Effector memory CD4-positive, alpha-beta T cell (primary cell): ENCODE data around the gene TBX6.
"Not testable (repeated sequence)": the region's sequence is repeated elsewhere in the genome, so short reads cannot be mapped to it uniquely, and the experiment has no call there.

Source experiments
- DNase-seq, 3 donors: peaks; one replicate each; pipeline ENCODE4 v3.0.0-alpha.2; 2020
- H3K27ac ChIP-seq: 2 replicates; pipeline ENCODE4 v1.7.0; 2013; ENCODE audit warnings: mild to moderate bottlenecking, low read length, moderate library complexity; ENCODE audit not compliant: insufficient read depth, poor library complexity, severe bottlenecking
- H3K27me3 ChIP-seq: replicated peaks from 2 replicates; pipeline ENCODE4 v1.7.0; 2013; ENCODE audit warnings: mild to moderate bottlenecking, low read length; ENCODE audit not compliant: insufficient read depth, control insufficient read depth, poor library complexity, severe bottlenecking
- H3K36me3 ChIP-seq: 2 replicates; pipeline ENCODE4 v1.7.0; 2013; ENCODE audit warnings: mild to moderate bottlenecking, low read length, moderate library complexity; ENCODE audit not compliant: control insufficient read depth, insufficient read depth
- H3K4me1 ChIP-seq: 2 replicates; pipeline ENCODE4 v1.7.0; 2013; ENCODE audit warnings: low read length, mild to moderate bottlenecking; ENCODE audit not compliant: control insufficient read depth, insufficient read depth, poor library complexity, severe bottlenecking
- H3K4me3 ChIP-seq: 2 replicates; pipeline ENCODE4 v1.7.0; 2013; ENCODE audit warnings: low read length, low read depth, mild to moderate bottlenecking; ENCODE audit not compliant: insufficient read depth, poor library complexity, severe bottlenecking
- H3K9me3 ChIP-seq: 2 replicates; pipeline ENCODE4 v1.7.0; 2013; ENCODE audit warnings: mild to moderate bottlenecking, low read length, moderate library complexity; ENCODE audit not compliant: control insufficient read depth
- total RNA-seq, 3 donors: gene quantifications; one replicate each; lab custom pipeline; 2026; lab: John Stamatoyannopoulos, UW

TBX6 gene, protein sequence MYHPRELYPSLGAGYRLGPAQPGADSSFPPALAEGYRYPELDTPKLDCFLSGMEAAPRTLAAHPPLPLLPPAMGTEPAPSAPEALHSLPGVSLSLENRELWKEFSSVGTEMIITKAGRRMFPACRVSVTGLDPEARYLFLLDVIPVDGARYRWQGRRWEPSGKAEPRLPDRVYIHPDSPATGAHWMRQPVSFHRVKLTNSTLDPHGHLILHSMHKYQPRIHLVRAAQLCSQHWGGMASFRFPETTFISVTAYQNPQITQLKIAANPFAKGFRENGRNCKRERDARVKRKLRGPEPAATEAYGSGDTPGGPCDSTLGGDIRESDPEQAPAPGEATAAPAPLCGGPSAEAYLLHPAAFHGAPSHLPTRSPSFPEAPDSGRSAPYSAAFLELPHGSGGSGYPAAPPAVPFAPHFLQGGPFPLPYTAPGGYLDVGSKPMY
- 0.17 to 0.77 (median 0.35) reads per million in 3 donors for total RNA-seq

DNA sequence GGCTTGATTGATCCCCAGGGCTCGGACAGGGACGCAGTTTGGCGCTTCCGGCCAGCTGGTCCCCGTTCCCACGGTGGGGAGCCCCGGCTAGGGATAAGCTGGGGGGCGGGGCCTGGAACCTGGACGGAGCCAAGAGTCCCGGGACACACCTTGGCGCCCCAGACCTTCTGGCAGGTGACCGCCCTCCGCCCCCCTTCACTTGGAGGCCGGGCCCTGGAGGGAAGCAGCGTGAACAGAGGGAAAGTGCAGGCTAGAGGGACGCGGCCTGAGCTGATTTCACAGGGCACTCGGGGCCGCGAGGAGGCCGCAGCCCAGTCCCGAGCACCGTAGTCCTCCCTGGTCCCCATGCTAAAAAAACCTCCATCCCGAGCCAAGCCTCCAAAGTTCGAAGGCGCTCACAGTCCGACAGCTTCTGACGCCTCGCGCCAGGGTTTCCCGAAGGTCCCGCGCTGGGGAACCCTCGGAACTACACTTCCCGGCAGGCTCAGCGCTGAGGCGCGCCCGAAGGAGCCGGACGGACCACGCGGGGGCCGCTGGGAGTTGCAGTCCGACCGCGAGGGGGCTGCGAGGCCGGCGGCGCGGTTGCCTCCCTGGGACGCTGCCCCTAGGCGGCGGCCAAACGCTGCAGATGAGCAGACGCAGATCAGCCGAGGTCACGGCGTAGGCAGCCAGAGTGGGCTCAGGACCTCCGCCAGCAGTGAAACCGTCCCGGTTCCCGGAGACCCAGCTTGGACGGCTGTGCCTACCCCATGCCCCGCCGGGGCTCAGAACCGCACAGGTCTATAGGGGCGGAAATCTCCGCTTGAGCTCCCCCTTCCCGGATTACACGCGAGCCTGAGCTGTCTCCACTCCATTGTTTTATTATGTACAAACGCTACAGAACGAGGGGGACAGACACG is at the start of gene TBX6:
TSS of gene TBX6 (minus strand) at position 451 of the 899 bp plus-strand sequence. CDS start 731 bp downstream, outside the sequence.
- H3K4me3 ChIP-seq = peak within 1 kb of the TSS; percentile 38
- peaks cover under 1% of the 10 kb centered on the region for H3K9me3 ChIP-seq
- peak; percentile 87 to 89 (median 87) for DNase-seq
- peaks cover 8% of the 10 kb centered on the region for H3K36me3 ChIP-seq
- peak within 1 kb of the TSS; percentile 66 for H3K27ac ChIP-seq
- H3K4me1 ChIP-seq = peaks cover 42% of the 10 kb centered on the region
- no peaks in the 10 kb centered on the region for H3K27me3 ChIP-seq

DNA sequence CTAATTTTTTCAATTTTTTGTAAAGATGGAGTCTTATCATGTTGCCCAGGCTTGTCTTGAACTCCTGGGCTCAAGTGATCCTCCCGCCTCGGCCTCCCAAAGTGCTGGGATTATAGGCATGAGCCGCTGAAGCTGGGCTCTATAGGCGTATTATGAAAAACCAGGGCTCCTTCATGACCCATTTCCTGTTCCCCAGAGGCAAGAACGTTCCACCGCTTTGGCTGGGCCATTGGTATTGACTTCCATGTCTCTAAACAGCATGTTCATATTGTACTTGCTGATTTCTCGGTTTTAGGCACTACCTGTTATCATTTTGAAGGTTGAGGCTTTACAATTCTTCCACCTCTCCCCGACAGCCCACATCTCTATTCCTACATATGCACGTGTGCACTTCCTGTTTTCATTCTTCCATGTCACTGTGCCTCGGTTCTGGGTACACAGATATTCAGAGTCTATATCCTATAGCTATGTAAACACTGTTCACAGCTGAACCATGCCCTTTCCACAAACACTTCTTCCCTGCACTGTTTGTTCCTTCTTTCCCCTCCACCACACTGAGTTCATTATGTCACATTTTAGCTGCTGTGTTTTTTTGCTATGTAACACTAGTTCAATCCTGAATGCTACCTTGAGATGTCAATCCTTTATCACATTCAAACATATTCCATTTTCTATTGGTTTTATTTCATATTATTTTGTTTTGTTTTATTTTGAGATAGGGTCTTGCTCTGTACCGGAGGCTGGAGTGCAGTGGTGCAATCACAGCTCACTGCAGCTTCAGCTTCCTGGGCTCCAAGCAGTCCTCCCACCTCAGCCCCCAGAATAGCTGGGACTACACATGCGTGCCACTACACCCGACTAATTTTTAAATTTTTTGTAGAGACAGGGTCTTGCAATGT is 48.1 kb upstream of the TBX6 start:
- no peaks in the 10 kb centered on the region for H3K9me3 ChIP-seq
- no peaks in the 10 kb centered on the region for H3K36me3 ChIP-seq
- no peaks in the 10 kb centered on the region for H3K4me1 ChIP-seq
- H3K27ac ChIP-seq = no peak overlapping the region
- no peak overlapping the region for H3K4me3 ChIP-seq
- DNase-seq = no peak
- no peaks in the 10 kb centered on the region for H3K27me3 ChIP-seq

DNA sequence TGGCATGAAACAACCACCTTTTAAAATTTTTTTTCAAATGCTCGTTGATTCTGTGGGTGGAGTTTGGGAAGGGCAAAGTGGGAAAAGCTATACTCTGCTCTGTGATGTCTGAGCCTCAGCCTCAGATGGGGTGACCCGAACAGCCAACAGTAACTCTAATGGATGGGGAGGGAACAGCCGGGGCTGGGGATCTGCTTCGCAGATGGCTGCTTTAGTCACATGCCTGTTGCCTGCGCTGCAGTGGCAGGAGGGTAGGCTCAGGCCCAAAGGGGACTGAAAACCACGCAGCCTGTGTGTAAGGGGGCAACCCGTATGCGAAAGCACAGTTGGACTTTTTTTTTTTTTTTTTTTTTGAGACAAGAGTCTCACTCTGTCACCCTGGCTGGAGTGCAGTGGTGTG is 46.2 kb upstream of the TBX6 start:
- Histone ChIP-seq H3K4me1 (no peaks in the 10 kb centered on the region), H3K27ac (no peak overlapping the region), H3K27me3 (no peaks in the 10 kb centered on the region), H3K36me3 (no peaks in the 10 kb centered on the region), H3K9me3 (no peaks in the 10 kb centered on the region), H3K4me3 (no peak overlapping the region)
- DNase-seq = no peak

GRCh38 chr16:30136971-30137605 is 45.4 kb upstream of the TBX6 start:
- no peak overlapping the region for H3K4me3 ChIP-seq
- no peaks in the 10 kb centered on the region for H3K36me3 ChIP-seq
- H3K27ac ChIP-seq = no peak overlapping the region
- no peaks in the 10 kb centered on the region for H3K27me3 ChIP-seq
- H3K4me1 ChIP-seq = no peaks in the 10 kb centered on the region
- H3K9me3 ChIP-seq = no peaks in the 10 kb centered on the region
- no peak for DNase-seq

DNA sequence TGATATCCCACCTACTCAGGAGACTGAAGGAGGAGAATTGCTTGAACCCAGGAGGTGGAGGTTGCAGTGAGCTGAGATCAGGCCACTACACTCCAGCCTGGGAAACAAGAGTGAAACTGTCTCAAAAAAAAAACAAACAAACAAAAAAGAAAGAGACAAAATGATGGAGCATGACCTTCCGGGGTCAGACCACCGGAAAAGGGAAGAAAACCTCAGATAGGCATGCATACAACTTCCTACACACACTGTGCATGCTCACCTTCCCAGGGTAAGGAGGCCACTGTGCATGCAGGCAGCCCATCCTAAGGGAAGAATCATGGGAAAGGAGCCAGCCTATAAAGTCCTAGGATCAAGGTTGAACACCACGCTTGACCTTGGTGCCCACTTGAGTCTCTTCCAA is 40.9 kb upstream of the TBX6 start:
- no peak for DNase-seq
- no peaks in the 10 kb centered on the region for H3K36me3 ChIP-seq
- H3K27me3 ChIP-seq = no peaks in the 10 kb centered on the region
- no peaks in the 10 kb centered on the region for H3K9me3 ChIP-seq
- no peak overlapping the region for H3K4me3 ChIP-seq
- no peaks in the 10 kb centered on the region for H3K4me1 ChIP-seq
- no peak overlapping the region for H3K27ac ChIP-seq

DNA sequence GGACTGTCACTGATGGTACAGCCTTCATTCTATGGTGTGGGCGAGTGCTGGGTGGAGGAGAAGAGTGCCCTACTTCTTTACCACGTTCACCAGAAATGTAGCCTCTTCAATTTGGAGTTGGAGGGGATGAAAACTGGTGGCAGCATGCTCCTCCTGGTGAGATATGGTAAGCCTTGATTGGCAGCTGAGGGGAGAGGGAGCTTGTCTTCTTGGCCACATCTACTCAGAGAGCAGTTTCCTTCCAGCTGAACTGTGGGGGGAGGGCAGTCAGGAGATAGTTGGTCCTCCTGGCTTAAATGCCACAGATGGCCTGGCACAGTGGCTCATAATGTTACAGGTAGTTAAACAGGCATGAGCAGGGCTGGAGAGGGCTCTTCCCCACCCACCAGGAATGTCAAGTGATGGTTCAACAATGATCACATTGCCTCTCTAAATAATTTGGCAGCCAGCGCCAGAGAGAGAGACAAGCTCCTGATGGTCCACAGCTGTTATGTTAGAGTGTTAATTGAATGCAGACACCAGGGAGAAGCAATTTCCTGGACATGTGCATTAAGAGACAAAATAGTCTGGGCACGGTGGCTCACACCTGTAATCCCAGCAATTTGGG is 40.2 kb upstream of the TBX6 start:
- Histone ChIP-seq H3K4me3 (no peak overlapping the region), H3K36me3 (no peaks in the 10 kb centered on the region), H3K27ac (no peak overlapping the region), H3K9me3 (no peaks in the 10 kb centered on the region), H3K4me1 (no peaks in the 10 kb centered on the region), H3K27me3 (no peaks in the 10 kb centered on the region)
- DNase-seq = no peak

GRCh38 chr16:30127993-30128392 is 36.3 kb upstream of the TBX6 start:
- no peaks in the 10 kb centered on the region for H3K4me1 ChIP-seq
- H3K4me3 ChIP-seq = no peak overlapping the region

DNA sequence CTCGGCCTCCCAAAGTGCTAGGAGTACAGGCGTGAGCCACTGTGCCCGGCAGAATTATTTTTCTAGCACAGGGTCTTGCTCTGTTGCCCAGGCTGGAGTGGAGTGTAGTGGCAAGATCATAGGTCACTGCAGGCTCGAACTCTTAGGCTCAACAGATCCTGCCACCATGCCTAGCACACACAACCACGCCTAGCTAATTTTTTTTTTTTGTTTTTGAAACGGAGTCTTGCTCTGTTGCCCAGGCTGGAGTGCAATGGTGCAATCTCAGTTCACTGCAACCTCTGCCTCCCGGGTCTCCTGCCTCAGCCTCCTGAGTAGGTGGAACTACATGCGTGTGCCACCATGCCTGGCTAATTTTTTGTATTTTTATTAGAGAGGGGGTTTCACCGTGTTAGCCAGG is 34.0 kb upstream of the TBX6 start:
- H3K4me3 ChIP-seq, H3K27me3 ChIP-seq, H3K36me3 ChIP-seq, H3K27ac ChIP-seq, DNase-seq, H3K4me1 ChIP-seq, H3K9me3 ChIP-seq: not testable (repeated sequence)

More at GRCh38 chr16:30127993-30128392, 36.3 kb upstream of the TBX6 start:
- H3K36me3 ChIP-seq = no peaks in the 10 kb centered on the region
- no peak for DNase-seq
- H3K27ac ChIP-seq = no peak overlapping the region
- H3K27me3 ChIP-seq = no peaks in the 10 kb centered on the region
- H3K9me3 ChIP-seq = no peaks in the 10 kb centered on the region

GRCh38 chr16:30124985-30125379 is 33.3 kb upstream of the TBX6 start:
- no peak overlapping the region for H3K4me3 ChIP-seq
- no peak for DNase-seq

More at GRCh38 chr16:30124985-30125379, 33.3 kb upstream of the TBX6 start:
- H3K4me1 ChIP-seq = peaks cover 9% of the 10 kb centered on the region
- H3K9me3 ChIP-seq = no peaks in the 10 kb centered on the region
- no peaks in the 10 kb centered on the region for H3K27me3 ChIP-seq
- no peak overlapping the region for H3K27ac ChIP-seq
- no peaks in the 10 kb centered on the region for H3K36me3 ChIP-seq
